A549 (cell line): ENCODE data around the gene BIRC7. TPM values are rescaled to one million over a fixed set of nuclear protein-coding genes. Genes with fewer than 3 reads are reported as not detected.
A peak's percentile ranks its signal among the peaks of the same experiment; 100 is the strongest.

Experiments used
- ATAC-seq, 2 experiments: fragments of 200-7000 bp in 1 of 2; fragments of >200 bp in 1 of 2; cut with Nextera tagmentation in 1 of 2; cut with Tn5 transposase in 1 of 2; 3 replicates each; pipeline versions ENCODE4 v1.8.0 to v1.9.1; 2018 to 2020; ENCODE audit warnings: mild to moderate bottlenecking in 1 of 2, moderate library complexity in 1 of 2
- CTCF ChIA-PET: fragments of 300-600 bp; sonication (Branson Sonifier 250); formaldehyde crosslinking; extraction: SDS; loops from one replicate; lab custom pipeline; 2021; ENCODE audit warnings: antibody characterized with exemption, inconsistent platforms; lab: Yijun Ruan, JAX
- POLR2A ChIA-PET: fragments of 350-600 bp; formaldehyde crosslinking; extraction: SDS; loops from one replicate; lab custom pipeline; 2021; ENCODE audit warnings: antibody characterized with exemption, inconsistent platforms; lab: Yijun Ruan, JAX
- DNase-seq, 2 experiments: peaks; one replicate each; pipeline versions ENCODE4 v3.0.0 to v3.0.0-alpha.2; 2011 to 2016; ENCODE audit warnings: low read depth in 1 of 2, low spot score in 1 of 2
- FAIRE-seq: peaks from 2 replicates; lab custom pipeline; 2011; peaks lifted over from hg19 to GRCh38; lab: Jason Lieb, UNC
- H3K27ac ChIP-seq, 2 experiments: fragments of >200 bp; sonication (Bioruptor Twin); formaldehyde crosslinking; 3 replicates each; pipeline ENCODE4 v1.5.1; 2016 to 2017
- H3K4me1 ChIP-seq: fragments of >200 bp; sonication (Bioruptor Twin); formaldehyde crosslinking; 3 replicates; pipeline ENCODE4 v1.6.1; 2016
- H3K4me2 ChIP-seq: fragments of >200 bp; sonication (Bioruptor Twin); formaldehyde crosslinking; 3 replicates; pipeline ENCODE4 v1.6.1; 2016
- H3K4me3 ChIP-seq: fragments of >200 bp; sonication (Bioruptor Twin); formaldehyde crosslinking; 3 replicates; pipeline ENCODE4 v1.5.1; 2016
- H3K9me3 ChIP-seq: fragments of >200 bp; sonication (Bioruptor Twin); formaldehyde crosslinking; 3 replicates; pipeline ENCODE4 v1.6.1; 2016
- CBX8 ChIP-seq: fragments of 200-600 bp; sonication (generic); IDR thresholded peaks from 2 replicates; pipeline ENCODE4 v1.6.1; 2016
- CHD4 ChIP-seq: fragments of 200-600 bp; sonication (generic); IDR thresholded peaks from 2 replicates; pipeline ENCODE4 v1.6.1; 2016; ENCODE audit warnings: antibody characterized with exemption, mild to moderate bottlenecking, borderline replicate concordance
- EHF ChIP-seq: fragments of 250-450 bp; sonication (Bioruptor Pico); IDR thresholded peaks from 2 replicates; pipeline ENCODE4 v1.5.0; 2020; ENCODE audit warnings: mild to moderate bottlenecking
- FOSL2 ChIP-seq, 2 experiments: fragments of 450-650 bp in 1 of 2; fragments of >200 bp in 1 of 2; sonication (Bioruptor Twin) in 1 of 2; formaldehyde crosslinking; IDR thresholded peaks; 2 replicates each; pipeline versions ENCODE4 v1.5.0 to v1.6.1; 2016 to 2020; ENCODE audit warnings: mild to moderate bottlenecking in 1 of 2, moderate library complexity in 1 of 2
- GATA3 ChIP-seq: IDR thresholded peaks from 2 replicates; pipeline ENCODE4 v1.6.1; 2012; ENCODE audit warnings: borderline replicate concordance
- HEYL ChIP-seq: fragments of 250-450 bp; sonication (Bioruptor Pico); IDR thresholded peaks from 2 replicates; pipeline ENCODE4 v1.8.0; 2021; ENCODE audit warnings: mild to moderate bottlenecking, moderate library complexity
- HMGXB4 ChIP-seq: fragments of 250-450 bp; sonication (Bioruptor Pico); IDR thresholded peaks from 2 replicates; pipeline ENCODE4 v1.5.0; 2021; ENCODE audit warnings: mild to moderate bottlenecking, moderate library complexity, borderline replicate concordance
- HOXB5 ChIP-seq: fragments of 250-450 bp; sonication (Bioruptor Pico); IDR thresholded peaks from 2 replicates; pipeline ENCODE4 v1.5.0; 2020; ENCODE audit warnings: mild to moderate bottlenecking, moderate library complexity
- MAFK ChIP-seq: fragments of 450-650 bp; IDR thresholded peaks from 2 replicates; pipeline ENCODE4 v1.6.1; 2014; ENCODE audit not compliant: partially characterized antibody
- NFE2L2 ChIP-seq: fragments of 150-350 bp; conservative IDR thresholded peaks from 2 replicates; pipeline ENCODE4 v1.6.1; 2014; ENCODE audit warnings: low read length
- RARB ChIP-seq: fragments of 250-450 bp; sonication (Bioruptor Pico); IDR thresholded peaks from 2 replicates; pipeline ENCODE4 v1.8.0; 2021; ENCODE audit warnings: mild to moderate bottlenecking, moderate library complexity
- RCOR1 ChIP-seq: fragments of 150-350 bp; IDR thresholded peaks from 2 replicates; pipeline ENCODE4 v1.6.1; 2014; ENCODE audit warnings: antibody characterized with exemption, low read length, low read depth
- REST ChIP-seq: fragments of 200-600 bp; sonication (generic); IDR thresholded peaks from 2 replicates; pipeline ENCODE4 v1.6.1; 2016; ENCODE audit warnings: antibody characterized with exemption, mild to moderate bottlenecking, moderate library complexity
- TP53 ChIP-seq: fragments of 250-450 bp; sonication (Bioruptor Pico); IDR thresholded peaks from 2 replicates; pipeline ENCODE4 v1.5.0; 2021; ENCODE audit warnings: mild to moderate bottlenecking, moderate library complexity
- ZFP36 ChIP-seq: fragments of 450-650 bp; IDR thresholded peaks from 2 replicates; pipeline ENCODE4 v1.6.1; 2014; ENCODE audit warnings: borderline replicate concordance; ENCODE audit not compliant: partially characterized antibody
- WGBS: methylation state at CpG from one replicate; pipeline ENCODE4 v1.1.6; 2017; ENCODE audit errors: missing lambda C conversion rate; 5-methylcytosine and 5-hydroxymethylcytosine counted together
- polyA plus RNA-seq, 4 experiments: library from polyadenylated mRNA; depleted of rRNA in 3 of 4; stranded (reverse); fragments of >200 nt; fragmentation: RNase III in 1 of 4; extraction: RNeasy Plus Mini Kit Qiagen cat#74134 plus additional on column Dnase treatment in 1 of 4; gene quantifications; 2 replicates in 3 of 4; 3 replicates in 1 of 4; pipeline ENCODE4 v1.2.3, GENCODE V29; 2011 to 2017
- TF ChIP-seq, protein P1 (sequence below): fragments of 250-450 bp; sonication (Bioruptor Pico); IDR thresholded peaks from 2 replicates; pipeline ENCODE4 v1.5.0; 2020; ENCODE audit warnings: low read depth, mild to moderate bottlenecking, moderate library complexity
- TF ChIP-seq, protein P2 (sequence below): IDR thresholded peaks from 2 replicates; pipeline ENCODE4 v1.6.1; 2012
- TF ChIP-seq, protein P3 (sequence below): fragments of >200 bp; sonication (Bioruptor Twin); formaldehyde crosslinking; IDR thresholded peaks from 3 replicates; pipeline ENCODE4 v1.6.1; 2016

The BIRC7 gene
- polyA plus RNA-seq, 2 of the 4 experiments (the other 2 are of a cell fraction): 0.63 to 4.9 TPM

DNA sequence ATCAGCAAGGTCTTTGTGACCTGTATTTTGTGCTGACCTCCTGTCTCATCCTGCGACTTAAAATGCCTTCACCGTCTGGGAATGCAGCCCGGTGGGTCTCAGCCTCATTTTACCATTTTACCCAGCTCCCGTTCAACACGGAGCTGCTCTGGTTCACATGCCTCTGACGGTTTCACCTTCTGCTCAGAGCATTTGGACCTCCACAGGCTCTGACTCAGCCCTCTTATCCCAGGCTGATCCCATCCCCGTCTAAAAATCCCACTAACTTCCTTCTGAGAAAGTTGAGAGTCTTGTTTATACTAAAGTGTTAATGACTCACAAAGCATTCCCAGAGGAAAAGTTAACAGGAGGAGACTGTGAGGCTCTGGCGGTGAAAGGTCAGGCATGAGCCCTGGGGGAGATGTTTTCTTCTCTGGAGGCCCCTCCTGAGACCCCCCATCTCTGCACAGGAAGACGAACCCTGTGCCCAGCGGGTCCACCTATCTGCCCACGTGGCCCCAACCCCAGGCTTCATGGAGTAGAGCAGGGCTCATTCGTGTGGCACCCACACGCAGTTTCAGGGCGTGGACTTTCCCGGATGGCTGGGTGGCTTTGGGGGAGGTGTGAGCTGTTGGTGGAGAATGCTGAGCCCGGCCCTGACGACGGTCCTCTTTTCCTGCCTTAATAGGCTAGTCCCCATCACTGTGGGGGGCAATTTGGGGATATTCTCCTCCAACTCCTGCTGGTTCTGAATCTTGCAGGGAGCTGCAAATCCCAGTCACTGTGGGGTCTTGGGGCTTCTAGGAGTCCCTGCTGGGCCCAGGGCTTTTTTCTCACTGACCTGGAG, 3.3 kb upstream of the BIRC7 start (continued):
- TF ChIP-seq, protein P1, sequence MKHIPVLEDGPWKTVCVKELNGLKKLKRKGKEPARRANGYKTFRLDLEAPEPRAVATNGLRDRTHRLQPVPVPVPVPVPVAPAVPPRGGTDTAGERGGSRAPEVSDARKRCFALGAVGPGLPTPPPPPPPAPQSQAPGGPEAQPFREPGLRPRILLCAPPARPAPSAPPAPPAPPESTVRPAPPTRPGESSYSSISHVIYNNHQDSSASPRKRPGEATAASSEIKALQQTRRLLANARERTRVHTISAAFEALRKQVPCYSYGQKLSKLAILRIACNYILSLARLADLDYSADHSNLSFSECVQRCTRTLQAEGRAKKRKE: peak; percentile 47; the same call in 1 of the 2 replicates
- TF ChIP-seq NFE2L2: no peak
- TF ChIP-seq, protein P2, sequence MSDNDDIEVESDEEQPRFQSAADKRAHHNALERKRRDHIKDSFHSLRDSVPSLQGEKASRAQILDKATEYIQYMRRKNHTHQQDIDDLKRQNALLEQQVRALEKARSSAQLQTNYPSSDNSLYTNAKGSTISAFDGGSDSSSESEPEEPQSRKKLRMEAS: peak; percentile 92
- no peak for TF ChIP-seq HMGXB4
- TF ChIP-seq MAFK: peak; percentile 61
- TF ChIP-seq ZFP36: no peak

- Histone ChIP-seq H3K4me3 (no peak overlapping the region), H3K27ac (peak overlapping the region; percentile 96 to 99)
- POLR2A ChIA-PET: interaction anchor here (0.9 to 1.7 kb wide), 3 partner anchors 9 to 287 kb away, joined by 3 to 13 read pairs (median 3); partner anchors contain the start of genes PPDPF and YTHDF1
These were observed 2.7 kb upstream of the BIRC7 start for GRCh38 chr20:63233061-63233344.

GRCh38 chr20:63233924-63234323, 1.8 kb upstream of the BIRC7 start:
- H3K4me3 ChIP-seq: no peak overlapping the region
- WGBS: 93% methylated on average over 13 of the region's 17 CpGs
- FAIRE-seq (no peak), ATAC-seq (no peak), DNase-seq (no peak)
- ChIA-PET POLR2A (interaction anchor here (1.7 kb wide), 1 partner anchor 10 kb away, joined by 13 read pairs; no protein-coding TSS in a partner anchor), CTCF (interaction anchor here (1.0 to 8.9 kb wide), 10 partner anchors 10 to 76 kb away, joined by 3 to 178 read pairs (median 6); partner anchors contain the start of genes NKAIN4 and YTHDF1)
- peak overlapping the region; percentile 73 for H3K4me2 ChIP-seq
- TF ChIP-seq FOSL2 (IDR thresholded peaks at IDR 0.05): no peak
- TF ChIP-seq FOSL2 (CRISPR knock-in tag; IDR thresholded peaks at IDR 0.05): no peak
- TF ChIP-seq REST: no peak
- no peak for TF ChIP-seq CHD4
- no peak for TF ChIP-seq TP53 (CRISPR knock-in tag)
- TF ChIP-seq RCOR1: no peak
- no peak for TF ChIP-seq EHF (CRISPR knock-in tag)
- TF ChIP-seq CBX8: no peak
- TF ChIP-seq GATA3: no peak
- no peak for TF ChIP-seq HEYL (CRISPR knock-in tag)
- no peak for TF ChIP-seq MAFK
- no peaks in the 10 kb centered on the region for H3K9me3 ChIP-seq
- H3K27ac ChIP-seq: peak overlapping the region; percentile 96 to 99
- H3K4me1 ChIP-seq: peaks cover 98% of the 10 kb centered on the region

More at GRCh38 chr20:63233061-63233344, 2.7 kb upstream of the BIRC7 start:
- WGBS: 19% methylated on average over 3 of the region's 3 CpGs
- Histone ChIP-seq H3K4me1 (peaks cover 95% of the 10 kb centered on the region), H3K4me2 (peak overlapping the region; percentile 73), H3K9me3 (no peaks in the 10 kb centered on the region)
- ATAC-seq (no peak; a peak in 1 of 6 replicates), DNase-seq (peak in 1 of 2 experiments; percentile 69), FAIRE-seq (no peak)
- CTCF ChIA-PET: interaction anchor here (1.0 to 8.9 kb wide), 11 partner anchors 9 to 305 kb away, joined by 3 to 178 read pairs (median 4); partner anchors contain the start of genes NKAIN4, PTK6 and YTHDF1
- peak; percentile 40; the same call in 1 of the 2 replicates for TF ChIP-seq RARB (CRISPR knock-in tag)
- TF ChIP-seq, protein P3, sequence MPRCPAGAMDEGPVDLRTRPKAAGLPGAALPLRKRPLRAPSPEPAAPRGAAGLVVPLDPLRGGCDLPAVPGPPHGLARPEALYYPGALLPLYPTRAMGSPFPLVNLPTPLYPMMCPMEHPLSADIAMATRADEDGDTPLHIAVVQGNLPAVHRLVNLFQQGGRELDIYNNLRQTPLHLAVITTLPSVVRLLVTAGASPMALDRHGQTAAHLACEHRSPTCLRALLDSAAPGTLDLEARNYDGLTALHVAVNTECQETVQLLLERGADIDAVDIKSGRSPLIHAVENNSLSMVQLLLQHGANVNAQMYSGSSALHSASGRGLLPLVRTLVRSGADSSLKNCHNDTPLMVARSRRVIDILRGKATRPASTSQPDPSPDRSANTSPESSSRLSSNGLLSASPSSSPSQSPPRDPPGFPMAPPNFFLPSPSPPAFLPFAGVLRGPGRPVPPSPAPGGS: no peak; the same call in 2 of the 3 replicates
- TF ChIP-seq EHF (CRISPR knock-in tag): no peak
- peak; percentile 55; the same call in 1 of the 2 replicates for TF ChIP-seq HOXB5 (CRISPR knock-in tag)
